ENCODE results near the gene SMAD6.

The SMAD6 gene

GRCh38 chr15:66801266-66801665 is 99.2 kb downstream of the SMAD6 start:
- DNase-seq = no peak

- DNase-seq = no peak
These were observed 100.3 kb downstream of the SMAD6 start for GRCh38 chr15:66802025-66803001.

GRCh38 chr15:66803182-66803729 is 101.2 kb downstream of the SMAD6 start:
- peak; percentile 54 to 78 for DNase-seq

GRCh38 chr15:66803749-66804148 is 101.7 kb downstream of the SMAD6 start:
- no peak for DNase-seq

- DNase-seq = peak; percentile 35 to 37
These were observed 103.3 kb downstream of the SMAD6 start for GRCh38 chr15:66805202-66805885.

GRCh38 chr15:66808181-66808824 is 106.3 kb downstream of the SMAD6 start:
- DNase-seq = no peak

- no peak for DNase-seq
These were observed 107.6 kb downstream of the SMAD6 start for GRCh38 chr15:66809664-66810063.

GRCh38 chr15:66815318-66815717 is 113.3 kb downstream of the SMAD6 start:
- DNase-seq = no peak

GRCh38 chr15:66816201-66816600 is 114.2 kb downstream of the SMAD6 start:
- no peak for DNase-seq

- DNase-seq = peak; percentile 74 to 94
These were observed 117.0 kb downstream of the SMAD6 start for GRCh38 chr15:66819084-66819483.

GRCh38 chr15:66820481-66821176 is 118.6 kb downstream of the SMAD6 start:
- DNase-seq = peak in 1 of 2 donors; percentile 35

- DNase-seq = no peak
These were observed 119.3 kb downstream of the SMAD6 start for GRCh38 chr15:66821307-66821706.

GRCh38 chr15:66822114-66822513 is 120.1 kb downstream of the SMAD6 start:
- no peak for DNase-seq

- DNase-seq = no peak
These were observed 120.5 kb downstream of the SMAD6 start for GRCh38 chr15:66822576-66822975.

GRCh38 chr15:66823601-66824000 is 121.6 kb downstream of the SMAD6 start:
- no peak for DNase-seq

- no peak for DNase-seq
These were observed 122.4 kb downstream of the SMAD6 start for GRCh38 chr15:66824424-66824823.

GRCh38 chr15:66825139-66825538 is 123.1 kb downstream of the SMAD6 start:
- DNase-seq = no peak

- DNase-seq = no peak
These were observed 123.7 kb downstream of the SMAD6 start for GRCh38 chr15:66825731-66826130.

GRCh38 chr15:66826507-66826906 is 124.5 kb downstream of the SMAD6 start:
- DNase-seq = no peak

GRCh38 chr15:66827039-66827697 is 125.1 kb downstream of the SMAD6 start:
- DNase-seq = no peak

GRCh38 chr15:66827698-66828055 is 125.6 kb downstream of the SMAD6 start:
- no peak for DNase-seq
